HG03025 (cell line): ENCODE measurements around the gene HMSD.

Experiments
- ATAC-seq: cut with Tn5 transposase; IDR thresholded peaks from one replicate; pipeline ENCODE4 v1.9.1; 2021; ENCODE audit warnings: mild to moderate bottlenecking, moderate library complexity; ENCODE audit not compliant: unreplicated experiment, low FRiP score

The HMSD gene

GRCh38 chr18:63953811-63954210 lies 4.7 kb downstream of the HMSD start:
- ATAC-seq: no peak

- ATAC-seq: no peak
Observed at GRCh38 chr18:63956755-63957154, 7.7 kb downstream of the HMSD start.

GRCh38 chr18:63960891-63961290 lies 11.8 kb downstream of the HMSD start:
- no peak for ATAC-seq

DNA sequence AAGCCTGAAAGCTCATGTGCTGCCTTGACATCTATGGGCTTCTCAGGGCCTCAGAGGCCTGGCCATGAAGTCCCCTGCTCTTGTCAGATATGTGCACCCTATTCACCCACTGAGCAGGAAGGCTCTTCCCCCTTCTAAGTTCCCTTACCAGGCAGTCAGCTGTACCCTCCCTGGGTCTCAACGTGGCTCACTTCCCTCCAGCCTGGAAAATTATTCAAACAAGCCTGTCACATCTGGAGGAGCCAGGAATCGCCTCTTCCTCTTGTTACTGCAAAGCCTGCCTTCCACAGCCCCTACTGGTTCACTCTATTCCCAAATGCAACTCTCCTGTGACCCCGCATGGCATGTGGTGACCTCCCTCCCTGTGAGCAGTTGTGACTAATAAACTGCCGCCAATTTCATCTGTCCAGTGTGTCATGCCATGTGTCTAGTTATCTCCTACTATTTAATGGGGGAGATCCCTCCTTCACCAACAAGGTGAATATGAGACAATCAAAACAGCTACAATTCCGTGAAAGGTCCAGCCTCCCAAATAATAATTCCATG lies 12.4 kb downstream of the HMSD start:
- no peak for ATAC-seq

DNA sequence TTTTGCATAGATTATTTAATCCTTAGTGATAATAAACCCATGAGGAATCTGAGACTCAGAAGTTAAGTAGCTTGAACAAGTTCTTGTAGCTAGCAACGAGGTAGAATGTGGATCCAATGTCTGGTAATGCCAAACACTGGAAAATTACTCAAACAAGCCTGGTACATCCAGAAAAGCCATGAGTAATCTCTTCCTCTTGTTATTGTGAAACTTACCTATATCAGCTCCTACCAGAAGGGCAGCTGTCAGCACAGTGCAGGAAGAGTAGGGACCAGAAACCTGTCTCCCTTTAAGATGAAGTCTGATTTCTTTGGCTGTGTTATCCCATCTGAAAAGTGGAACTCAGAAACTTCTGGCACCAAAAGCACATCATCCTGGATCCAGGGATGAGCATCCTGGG lies 13.0 kb downstream of the HMSD start:
- no peak for ATAC-seq

DNA sequence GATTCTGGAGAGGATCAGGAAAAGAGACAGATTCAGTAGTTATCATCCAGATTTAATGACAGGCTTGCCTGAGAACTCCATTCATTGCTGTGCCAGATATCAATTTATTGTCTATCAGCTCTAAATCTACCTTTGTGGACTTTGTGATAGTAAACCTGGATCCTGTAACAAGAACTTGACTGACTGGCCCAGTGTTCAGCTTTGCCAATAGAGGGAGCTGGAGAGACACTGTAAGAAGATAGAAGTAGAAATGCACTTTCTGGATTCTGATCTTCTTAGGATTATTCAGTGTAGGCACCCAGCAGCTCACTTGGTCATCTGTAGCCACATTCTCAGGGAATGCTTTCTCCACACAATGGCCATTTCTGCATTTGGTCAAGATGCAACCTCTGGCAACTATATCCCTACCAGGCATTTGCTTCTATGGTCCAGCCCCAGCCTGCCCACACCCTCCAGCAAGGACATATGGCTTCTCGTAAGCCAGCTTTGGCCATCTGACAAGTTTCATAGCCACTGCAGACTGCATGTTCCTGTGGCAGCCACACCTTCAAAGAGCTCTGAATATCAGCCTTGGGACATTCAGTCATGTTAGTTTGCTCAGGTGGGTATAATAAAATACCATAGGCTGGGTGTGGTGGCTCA lies 14.6 kb downstream of the HMSD start:
- ATAC-seq: peak; percentile 62

DNA sequence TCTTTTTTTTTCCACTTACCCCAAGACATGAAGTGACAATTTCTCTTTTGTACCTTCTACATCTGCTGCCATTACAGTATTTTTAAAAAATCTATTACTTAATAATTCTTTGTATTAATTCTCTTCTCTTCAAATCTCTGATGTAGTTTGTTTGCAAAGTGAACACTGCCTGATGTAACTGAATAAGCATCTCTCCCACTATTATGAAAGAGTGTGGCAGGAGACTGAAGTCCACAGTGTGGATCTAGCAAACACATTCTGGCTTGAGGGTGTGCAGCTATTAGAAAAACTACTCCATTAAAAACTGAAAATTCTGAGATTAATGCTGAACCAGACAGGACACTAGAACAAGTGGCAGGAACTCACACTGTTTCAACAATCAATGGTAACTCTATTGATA lies 15.8 kb downstream of the HMSD start:
- ATAC-seq: no peak

DNA sequence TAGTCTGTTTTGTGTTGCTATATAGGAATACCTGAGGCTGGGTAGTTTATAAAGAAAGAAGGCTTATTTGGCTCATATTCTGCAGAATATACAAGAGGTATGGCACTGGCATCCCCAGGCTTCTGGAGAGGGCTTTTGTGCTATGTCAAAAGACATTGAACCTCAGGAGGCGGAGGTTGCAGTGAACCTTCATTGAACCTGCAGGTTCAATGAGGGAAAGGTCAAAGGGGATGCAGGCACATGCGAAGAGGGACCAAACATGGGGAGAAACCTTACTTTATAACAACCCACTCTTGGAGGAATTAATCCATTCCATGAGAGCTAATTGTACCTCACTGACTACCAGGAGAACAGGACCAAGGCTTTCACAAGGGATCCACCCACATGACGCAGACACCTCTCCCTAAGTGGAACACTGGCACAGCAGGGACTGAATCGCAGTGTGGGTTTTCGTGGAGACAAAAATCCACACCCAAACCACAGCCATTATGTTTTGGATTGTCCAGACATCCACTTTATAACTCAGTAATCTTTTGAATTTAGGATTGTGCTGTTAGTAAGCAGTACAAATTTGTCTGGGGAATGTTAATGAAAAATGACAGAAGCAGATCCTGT lies 16.7 kb downstream of the HMSD start:
- no peak for ATAC-seq

GRCh38 chr18:63969942-63970808 lies 21.1 kb downstream of the HMSD start, which contains the start of gene SERPINB8:
Gene SERPINB8 (plus strand): TSS chr18:63970081. CDS start chr18:63978309, 8,228 bp downstream.
- peak; percentile 93 for ATAC-seq

- ATAC-seq: no peak
Observed at GRCh38 chr18:63970809-63971205, 21.7 kb downstream of the HMSD start.

- ATAC-seq: no peak
Observed at GRCh38 chr18:63971320-63972001, 22.4 kb downstream of the HMSD start.

- ATAC-seq: no peak
Observed at GRCh38 chr18:63972002-63972376, 22.9 kb downstream of the HMSD start.

GRCh38 chr18:63974991-63975390 lies 25.9 kb downstream of the HMSD start:
- ATAC-seq: no peak

- peak; percentile 52 for ATAC-seq
Observed at GRCh38 chr18:63975628-63976027, 26.5 kb downstream of the HMSD start.

GRCh38 chr18:63977040-63977439 lies 27.9 kb downstream of the HMSD start:
- ATAC-seq: no peak

DNA sequence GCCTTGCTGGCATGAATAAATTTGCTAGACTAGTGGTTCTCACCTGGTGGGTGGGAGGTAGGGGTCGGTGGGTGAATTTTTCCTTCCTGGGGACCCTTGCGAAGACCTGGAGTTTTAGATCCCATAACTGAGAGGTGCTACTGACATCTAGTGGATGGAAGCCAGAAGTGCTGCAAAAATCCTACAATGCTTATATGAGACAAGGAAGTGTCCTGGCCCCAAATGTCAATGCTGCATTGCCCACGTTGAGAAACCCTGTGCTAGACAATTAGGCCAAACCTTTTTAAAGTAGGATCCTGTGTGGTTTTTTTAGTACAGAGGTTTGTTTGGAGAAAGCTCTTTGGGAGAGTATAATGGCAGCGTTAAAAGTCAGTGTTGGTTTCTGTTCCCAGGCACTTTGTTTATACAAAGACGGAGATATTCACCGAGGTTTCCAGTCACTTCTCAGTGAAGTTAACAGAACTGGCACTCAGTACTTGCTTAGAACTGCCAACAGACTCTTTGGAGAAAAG lies 30.4 kb downstream of the HMSD start:
- ATAC-seq: peak; percentile 64

- ATAC-seq: no peak
Observed at GRCh38 chr18:63980027-63980426, 30.9 kb downstream of the HMSD start.

DNA sequence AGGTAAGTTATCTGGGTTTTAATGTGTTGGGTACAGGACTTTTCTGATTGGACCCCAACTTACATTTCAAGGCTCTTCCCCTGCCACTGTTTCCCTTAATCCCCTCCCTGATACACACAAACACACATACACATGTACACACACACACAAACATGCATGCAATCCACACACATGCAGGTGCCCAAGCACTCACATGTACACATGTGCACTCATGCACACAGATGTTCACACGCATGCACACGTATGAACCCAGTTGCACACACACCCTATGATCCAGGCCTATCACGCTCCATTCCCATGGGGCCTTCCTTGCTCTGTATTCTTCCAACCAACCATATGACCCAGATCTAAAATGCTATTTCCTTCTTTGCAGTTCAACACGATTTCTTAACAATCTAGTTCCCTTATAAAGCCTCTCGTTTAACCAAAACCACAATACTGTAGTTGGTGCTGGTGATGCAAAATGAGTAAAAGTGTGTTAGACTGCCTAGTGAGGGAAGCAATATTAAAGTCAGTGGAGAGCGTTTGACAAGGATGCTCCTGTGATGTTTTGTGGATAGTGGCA lies 31.9 kb downstream of the HMSD start:
- no peak for ATAC-seq

- no peak for ATAC-seq
Observed at GRCh38 chr18:63981719-63982118, 32.6 kb downstream of the HMSD start.

GRCh38 chr18:63982361-63982760 lies 33.3 kb downstream of the HMSD start:
- ATAC-seq: no peak
